CD14-positive monocyte (primary cell): ENCODE measurements around the gene DTL. TPM values are rescaled to one million over a fixed set of nuclear protein-coding genes. Genes with fewer than 3 reads are reported as not detected.

Experiments used
- DNase-seq, 3 donors: peaks; one replicate each; pipeline ENCODE4 v3.0.0-alpha.2; 2011 to 2022
- H2AFZ ChIP-seq: 2 replicates; pipeline ENCODE4 v1.6.0; 2012; ENCODE audit warnings: mild to moderate bottlenecking, low read depth, low read length, inconsistent platforms; ENCODE audit not compliant: insufficient read depth, poor library complexity, severe bottlenecking
- H3K27ac ChIP-seq, 2 donors: 1 replicate in 1 of 2; 2 replicates in 1 of 2; pipeline ENCODE4 v1.5.1; 2012 to 2013; ENCODE audit warnings: low read length in 2 of 2, control low read depth in 1 of 2, inconsistent platforms in 1 of 2, low read depth in 1 of 2, mild to moderate bottlenecking in 1 of 2
- H3K27me3 ChIP-seq, 2 donors: one replicate each; pipeline versions ENCODE4 v1.6.0 to v1.6.1; 2011 to 2013; ENCODE audit warnings: low read length in 2 of 2; ENCODE audit not compliant: control insufficient read depth in 2 of 2, insufficient read depth in 2 of 2
- H3K36me3 ChIP-seq, 2 donors: replicated peaks in 1 of 2; 1 replicate in 1 of 2; 2 replicates in 1 of 2; pipeline versions ENCODE4 v1.5.1 to v1.6.1; 2012 to 2013; ENCODE audit warnings: low read length in 2 of 2, control low read depth in 1 of 2, inconsistent platforms in 1 of 2, mild to moderate bottlenecking in 1 of 2; ENCODE audit not compliant: insufficient read depth in 2 of 2, control insufficient read depth in 1 of 2
- H3K4me1 ChIP-seq, 2 donors: 1 replicate in 1 of 2; 2 replicates in 1 of 2; pipeline versions ENCODE4 v1.5.1 to v1.6.1; 2012 to 2013; ENCODE audit warnings: low read length in 2 of 2, control low read depth in 1 of 2, inconsistent platforms in 1 of 2, mild to moderate bottlenecking in 1 of 2, moderate library complexity in 1 of 2; ENCODE audit not compliant: insufficient read depth in 2 of 2, control insufficient read depth in 1 of 2
- H3K4me2 ChIP-seq: replicated peaks from 2 replicates; pipeline ENCODE3; 2012; ENCODE audit warnings: low read length, moderate library complexity, mild to moderate bottlenecking; ENCODE audit not compliant: poor library complexity, severe bottlenecking; ENCODE audit errors: extremely low read depth
- H3K4me3 ChIP-seq, 3 experiments: fragments of 200-600 bp in 1 of 3; sonication (generic) in 1 of 3; replicated peaks in 1 of 3; 1 replicate in 2 of 3; 2 replicates in 1 of 3; pipeline ENCODE4 v1.5.1; 2011 to 2013; ENCODE audit warnings: low read length in 3 of 3, mild to moderate bottlenecking in 3 of 3, control low read depth in 2 of 3, low read depth in 2 of 3, inconsistent platforms in 1 of 3, moderate library complexity in 1 of 3
- H3K79me2 ChIP-seq: 2 replicates; pipeline ENCODE4 v1.6.0; 2012; ENCODE audit warnings: mild to moderate bottlenecking, control low read depth, inconsistent platforms, low read length, moderate library complexity; ENCODE audit not compliant: insufficient read depth
- H3K9ac ChIP-seq: 2 replicates; pipeline ENCODE4 v1.6.0; 2017; ENCODE audit warnings: low read length, mild to moderate bottlenecking; ENCODE audit not compliant: insufficient read depth, poor library complexity, severe bottlenecking
- H3K9me3 ChIP-seq, 2 donors: replicated peaks in 1 of 2; 1 replicate in 1 of 2; 2 replicates in 1 of 2; pipeline versions ENCODE4 v1.5.1 to v1.6.1; 2012 to 2013; ENCODE audit warnings: low read length in 2 of 2, control low read depth in 1 of 2; ENCODE audit not compliant: control insufficient read depth in 1 of 2, insufficient read depth in 1 of 2
- H4K20me1 ChIP-seq: 2 replicates; pipeline ENCODE4 v1.6.0; 2012; ENCODE audit warnings: mild to moderate bottlenecking, low read length, control low read depth, moderate library complexity; ENCODE audit not compliant: insufficient read depth
- H3K27ac Mint-ChIP-seq, 7 donors: one replicate each; pipeline ENCODE4 v1.8.0; 2020; ENCODE audit warnings: mild to moderate bottlenecking in 7 of 7, mixed read lengths in 7 of 7, moderate library complexity in 6 of 7, inconsistent platforms in 2 of 7
- H3K27me3 Mint-ChIP-seq, 3 donors: one replicate each; pipeline ENCODE4 v1.8.0; 2021 to 2022; ENCODE audit warnings: low read depth in 3 of 3, mild to moderate bottlenecking in 3 of 3, mixed read lengths in 3 of 3, moderate library complexity in 3 of 3, inconsistent platforms in 1 of 3
- H3K36me3 Mint-ChIP-seq, 2 donors: one replicate each; pipeline ENCODE4 v1.8.0; 2020; ENCODE audit warnings: mixed read lengths in 2 of 2, inconsistent platforms in 1 of 2, mild to moderate bottlenecking in 1 of 2
- H3K4me1 Mint-ChIP-seq: one replicate; pipeline ENCODE4 v1.8.0; 2020; ENCODE audit warnings: mild to moderate bottlenecking, mixed read lengths
- H3K4me3 Mint-ChIP-seq, 2 donors: one replicate each; pipeline ENCODE4 v1.8.0; 2020; ENCODE audit warnings: mild to moderate bottlenecking in 2 of 2, mixed read lengths in 2 of 2, moderate library complexity in 1 of 2
- H3K9me3 Mint-ChIP-seq, 7 donors: one replicate each; pipeline ENCODE4 v1.8.0; 2020 to 2022; ENCODE audit warnings: mixed read lengths in 7 of 7, mild to moderate bottlenecking in 6 of 7, moderate library complexity in 6 of 7, inconsistent platforms in 2 of 7
- CTCF ChIP-seq: fragments of 200-600 bp; IDR thresholded peaks from one replicate; pipeline ENCODE4 v1.8.0; 2022; ENCODE audit warnings: antibody characterized with exemption, mild to moderate bottlenecking
- WGBS: methylation state at CpG from one replicate; pipeline ENCODE4 v1.1.5; 2013; ENCODE audit warnings: missing lambda C conversion rate; ENCODE audit not compliant: insufficient coverage; 5-methylcytosine and 5-hydroxymethylcytosine counted together
- intact Hi-C, 2 donors: fragments of 100-400 bp; cut with micrococcal nuclease; formaldehyde crosslinking; loops; one replicate each; pipeline versions ENCODE4 v1.15.0 to v1.15.1; 2023
- polyA plus RNA-seq, 3 donors: library from polyadenylated mRNA; depleted of rRNA in 1 of 3; unstranded in 2 of 3; stranded (reverse) in 1 of 3; fragments of 300-500 nt in 2 of 3; fragments of >200 nt in 1 of 3; fragmentation: Illumina TruSeq in 2 of 3; gene quantifications; 1 replicate in 2 of 3; 2 replicates in 1 of 3; pipeline ENCODE4 v1.2.3, GENCODE V29; 2012 to 2021

The DTL gene
- polyA plus RNA-seq, 3 donors = not detected

- no CpG with 5 or more reads among the region's 6 CpGs for WGBS
- DNase-seq = no peak
- no peak for TF ChIP-seq CTCF
Observed at GRCh38 chr1:212109728-212110127, 74.2 kb downstream of the DTL start.

DNA sequence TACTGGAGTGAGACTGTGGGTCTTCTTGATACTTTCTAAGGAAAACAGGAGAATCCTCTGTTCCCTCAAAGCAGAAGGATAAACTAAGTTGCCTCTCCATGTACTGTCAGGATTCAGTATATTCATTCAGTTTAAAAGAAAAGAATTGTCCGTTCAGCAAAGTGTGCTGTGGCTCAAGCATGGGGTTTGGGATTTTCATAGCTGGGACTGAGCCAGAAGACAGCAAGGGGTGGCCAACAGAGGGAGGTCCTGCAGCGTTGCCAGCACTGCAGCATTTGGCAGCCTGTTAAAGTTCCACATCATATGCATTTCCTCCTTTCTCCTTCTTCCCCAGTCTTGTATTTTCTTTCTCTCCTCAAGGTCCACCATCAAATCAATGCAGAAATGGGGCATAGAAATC, 75.1 kb downstream of the DTL start:
- H3K27me3 Mint-ChIP-seq = no peaks in the 10 kb centered on the region

More at GRCh38 chr1:212109728-212110127, 74.2 kb downstream of the DTL start:
- Mint-ChIP-seq H3K4me1 (no peaks in the 10 kb centered on the region), H3K27ac (no peak overlapping the region), H3K36me3 (peaks cover 4 to 10% of the 10 kb centered on the region in 2 donors), H3K9me3 (no peaks in the 10 kb centered on the region), H3K4me3 (no peak overlapping the region), H3K27me3 (no peaks in the 10 kb centered on the region)
- Histone ChIP-seq H3K4me2 (peak overlapping the region; percentile 15), H3K4me3 (no peak overlapping the region), H3K36me3 (peaks cover 0 to 4% of the 10 kb centered on the region in 2 donors), H3K79me2 (no peaks in the 10 kb centered on the region), H4K20me1 (no peaks in the 10 kb centered on the region), H3K27ac (peak overlapping the region in 1 of 2 donors; percentile 3), H3K9me3 (no peaks in the 10 kb centered on the region), H3K27me3 (no peaks in the 10 kb centered on the region), H3K4me1 (peaks cover 12 to 17% of the 10 kb centered on the region in 2 donors), H3K9ac (no peak overlapping the region), H2AFZ (peak overlapping the region; percentile 9)
- intact Hi-C loops = no loop called here

More for the DNA sequence above, 75.1 kb downstream of the DTL start:
- Mint-ChIP-seq H3K4me3 (no peak overlapping the region), H3K36me3 (peaks cover 4 to 10% of the 10 kb centered on the region in 2 donors), H3K27ac (no peak overlapping the region), H3K4me1 (no peaks in the 10 kb centered on the region), H3K9me3 (no peaks in the 10 kb centered on the region)
- intact Hi-C loops = no loop called here
- Histone ChIP-seq H4K20me1 (no peaks in the 10 kb centered on the region), H3K27me3 (no peaks in the 10 kb centered on the region), H2AFZ (no peak overlapping the region), H3K36me3 (peaks cover 0 to 4% of the 10 kb centered on the region in 2 donors), H3K9me3 (no peaks in the 10 kb centered on the region), H3K9ac (no peak overlapping the region), H3K4me2 (no peak overlapping the region), H3K4me1 (peaks cover 12 to 17% of the 10 kb centered on the region in 2 donors), H3K79me2 (no peaks in the 10 kb centered on the region), H3K27ac (no peak overlapping the region), H3K4me3 (no peak overlapping the region)
- no peak for DNase-seq
- no peak for TF ChIP-seq CTCF
- 100% methylated on average over 1 of the region's 2 CpGs for WGBS
